ENCODE results near the gene LUM.

Gene LUM

GRCh38 chr12:91142221-91142631 lies 30.9 kb upstream of the LUM start:
- H3K27me3 ChIP-seq (replicated peaks; ENCODE audit: insufficient read depth, low read length) = no peaks in the 10 kb centered on the region
- H4K20me1 ChIP-seq (ENCODE audit: insufficient read depth, low read length) = no peaks in the 10 kb centered on the region
- H3K36me3 ChIP-seq (replicated peaks; ENCODE audit: insufficient read depth, low read length) = no peaks in the 10 kb centered on the region
- TF ChIP-seq CTCF (IDR thresholded peaks at IDR 0.05; ENCODE audit: low read length) = no peak
- TF ChIP-seq EZH2 (optimal IDR thresholded peaks at IDR 0.05; ENCODE audit: low read depth, low read length) = no peak
- no peak for TF ChIP-seq EZH2phosphoT487 (IDR thresholded peaks at IDR 0.05; ENCODE audit: low read length)
- H3K4me2 ChIP-seq (ENCODE audit: low read depth, low read length) = no peak overlapping the region
- H3F3A ChIP-seq (ENCODE audit: insufficient read depth, low read length) = no peaks in the 10 kb centered on the region
- no peak for DNase-seq
- no peaks in the 10 kb centered on the region for H3K4me1 ChIP-seq (ENCODE audit: low read length)
- H2AFZ ChIP-seq (ENCODE audit: low read length) = no peak overlapping the region
- H3K27ac ChIP-seq (ENCODE audit: low read length) = no peak overlapping the region
- H3K9me3 ChIP-seq (replicated peaks; ENCODE audit: insufficient read depth, low read length) = no peaks in the 10 kb centered on the region
- no peaks in the 10 kb centered on the region for H3K9me2 ChIP-seq (replicated peaks; ENCODE audit: insufficient read depth, low read length)
- no peak overlapping the region for H3K4me3 ChIP-seq (ENCODE audit: low read length)
- H3K9ac ChIP-seq (ENCODE audit: low read length) = no peak overlapping the region
- no peaks in the 10 kb centered on the region for H3K79me2 ChIP-seq (ENCODE audit: low read length)

DNA sequence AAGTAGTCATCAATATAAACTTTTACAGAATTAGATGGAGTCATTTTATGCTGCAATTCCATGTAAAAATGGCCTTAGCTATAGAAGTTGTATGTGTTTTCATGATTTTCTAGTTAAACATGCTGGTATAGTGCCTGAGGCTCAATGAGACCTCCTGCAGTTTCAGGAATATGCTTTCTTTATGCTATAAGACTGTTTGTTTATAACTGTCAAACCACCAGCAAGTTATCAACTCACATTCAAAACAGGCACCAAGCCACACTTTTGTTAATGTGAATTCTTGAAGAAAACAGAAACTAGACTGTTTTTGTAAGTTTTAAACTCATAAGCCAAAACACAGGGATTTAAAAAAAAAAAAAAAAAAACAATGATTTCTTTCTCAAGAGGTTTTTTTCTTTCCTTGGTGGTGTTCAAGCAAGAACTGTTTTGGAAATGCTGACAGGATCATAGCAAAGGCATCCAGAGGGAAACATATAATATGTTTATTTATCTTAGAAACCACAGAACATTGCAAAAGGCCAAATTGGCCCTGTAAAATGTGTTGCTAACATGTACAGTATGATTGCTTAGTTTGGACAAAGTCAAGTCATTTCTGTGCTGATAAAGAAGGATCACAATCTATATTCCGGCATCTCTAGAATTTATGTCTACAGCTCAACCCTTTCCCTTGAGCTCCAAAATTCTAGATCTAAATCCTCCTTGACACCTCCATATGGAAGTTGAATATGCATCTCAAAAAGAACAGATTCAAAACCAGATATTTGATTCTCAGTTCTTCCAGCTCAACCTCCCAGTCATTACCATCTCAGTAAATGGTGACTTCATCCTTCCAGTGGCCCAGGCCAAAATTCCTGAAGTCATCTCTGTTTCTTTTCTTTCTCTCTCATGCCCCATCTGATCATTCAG lies 29.0 kb upstream of the LUM start:
- Histone ChIP-seq H3K27ac (ENCODE audit: low read length) (no peak overlapping the region), H3K4me1 (ENCODE audit: low read length) (no peaks in the 10 kb centered on the region), H3K79me2 (ENCODE audit: low read length) (no peaks in the 10 kb centered on the region), H3K27me3 (replicated peaks; ENCODE audit: insufficient read depth, low read length) (no peaks in the 10 kb centered on the region), H3K4me3 (ENCODE audit: low read length) (no peak overlapping the region), H3K9me3 (replicated peaks; ENCODE audit: insufficient read depth, low read length) (no peaks in the 10 kb centered on the region), H4K20me1 (ENCODE audit: insufficient read depth, low read length) (no peaks in the 10 kb centered on the region), H3K36me3 (replicated peaks; ENCODE audit: insufficient read depth, low read length) (no peaks in the 10 kb centered on the region), H3K9ac (ENCODE audit: low read length) (no peak overlapping the region), H3K9me2 (replicated peaks; ENCODE audit: insufficient read depth, low read length) (no peaks in the 10 kb centered on the region), H3F3A (ENCODE audit: insufficient read depth, low read length) (no peaks in the 10 kb centered on the region), H3K4me2 (ENCODE audit: low read depth, low read length) (no peak overlapping the region), H2AFZ (ENCODE audit: low read length) (no peak overlapping the region)
- TF ChIP-seq EZH2 (optimal IDR thresholded peaks at IDR 0.05; ENCODE audit: low read depth, low read length) (no peak), CTCF (IDR thresholded peaks at IDR 0.05; ENCODE audit: low read length) (no peak), EZH2phosphoT487 (IDR thresholded peaks at IDR 0.05; ENCODE audit: low read length) (no peak)
- no peak for DNase-seq

- no peaks in the 10 kb centered on the region for H3K9me3 ChIP-seq (replicated peaks; ENCODE audit: insufficient read depth, low read length)
- no peaks in the 10 kb centered on the region for H3K79me2 ChIP-seq (ENCODE audit: low read length)
- H3F3A ChIP-seq (ENCODE audit: insufficient read depth, low read length) = no peaks in the 10 kb centered on the region
- H3K36me3 ChIP-seq (replicated peaks; ENCODE audit: insufficient read depth, low read length) = no peaks in the 10 kb centered on the region
- TF ChIP-seq EZH2 (optimal IDR thresholded peaks at IDR 0.05; ENCODE audit: low read depth, low read length) (no peak), CTCF (IDR thresholded peaks at IDR 0.05; ENCODE audit: low read length) (no peak), EZH2phosphoT487 (IDR thresholded peaks at IDR 0.05; ENCODE audit: low read length) (no peak)
- no peak overlapping the region for H3K9ac ChIP-seq (ENCODE audit: low read length)
- no peak overlapping the region for H3K4me3 ChIP-seq (ENCODE audit: low read length)
- no peak for DNase-seq
- no peaks in the 10 kb centered on the region for H3K9me2 ChIP-seq (replicated peaks; ENCODE audit: insufficient read depth, low read length)
- H3K4me1 ChIP-seq (ENCODE audit: low read length) = no peaks in the 10 kb centered on the region
- H4K20me1 ChIP-seq (ENCODE audit: insufficient read depth, low read length) = no peaks in the 10 kb centered on the region
- H2AFZ ChIP-seq (ENCODE audit: low read length) = no peak overlapping the region
- H3K27ac ChIP-seq (ENCODE audit: low read length) = no peak overlapping the region
- H3K27me3 ChIP-seq (replicated peaks; ENCODE audit: insufficient read depth, low read length) = no peaks in the 10 kb centered on the region
- no peak overlapping the region for H3K4me2 ChIP-seq (ENCODE audit: low read depth, low read length)
Observed at GRCh38 chr12:91139286-91139685, 28.0 kb upstream of the LUM start.

Measured in MM.1S (cell line).